Right lobe of liver (tissue), 4 donors: ENCODE data around the gene IL17RA.

Source experiments
- CTCF ChIP-seq, 4 donors: fragments of 200-600 bp in 3 of 4; fragments of 450-650 bp in 1 of 4; IDR thresholded peaks; one replicate each; pipeline versions ENCODE4 v1.5.1 to v1.8.0; 2016 to 2022; ENCODE audit warnings: antibody characterized with exemption in 4 of 4, mild to moderate bottlenecking in 2 of 4
- POLR2A ChIP-seq: fragments of 450-650 bp; IDR thresholded peaks from one replicate; pipeline ENCODE4 v1.6.1; 2017; ENCODE audit warnings: antibody characterized with exemption, mild to moderate bottlenecking
- donor health status: DM: no; HTN: no; CAD: no.
- donor health status: DM: no; HTN: no; CAD: no.
- donor health status: DM: no; HTN: yes; CAD: no.

GRCh38 chr22:17057959-17058814 is 26.6 kb upstream of the IL17RA start:
- peak; percentile 84 to 92 (median 90) for TF ChIP-seq CTCF (IDR thresholded peaks at IDR 0.05)
- TF ChIP-seq POLR2A = no peak
